LNCAP (cell line): ENCODE measurements around the gene ANKMY2.

Source experiments
- TF ChIP-seq, protein P1 (sequence below): fragments of 450-650 bp; IDR thresholded peaks from 2 replicates; pipeline ENCODE4 v1.5.1; 2017; ENCODE audit warnings: mild to moderate bottlenecking

ANKMY2 gene

DNA sequence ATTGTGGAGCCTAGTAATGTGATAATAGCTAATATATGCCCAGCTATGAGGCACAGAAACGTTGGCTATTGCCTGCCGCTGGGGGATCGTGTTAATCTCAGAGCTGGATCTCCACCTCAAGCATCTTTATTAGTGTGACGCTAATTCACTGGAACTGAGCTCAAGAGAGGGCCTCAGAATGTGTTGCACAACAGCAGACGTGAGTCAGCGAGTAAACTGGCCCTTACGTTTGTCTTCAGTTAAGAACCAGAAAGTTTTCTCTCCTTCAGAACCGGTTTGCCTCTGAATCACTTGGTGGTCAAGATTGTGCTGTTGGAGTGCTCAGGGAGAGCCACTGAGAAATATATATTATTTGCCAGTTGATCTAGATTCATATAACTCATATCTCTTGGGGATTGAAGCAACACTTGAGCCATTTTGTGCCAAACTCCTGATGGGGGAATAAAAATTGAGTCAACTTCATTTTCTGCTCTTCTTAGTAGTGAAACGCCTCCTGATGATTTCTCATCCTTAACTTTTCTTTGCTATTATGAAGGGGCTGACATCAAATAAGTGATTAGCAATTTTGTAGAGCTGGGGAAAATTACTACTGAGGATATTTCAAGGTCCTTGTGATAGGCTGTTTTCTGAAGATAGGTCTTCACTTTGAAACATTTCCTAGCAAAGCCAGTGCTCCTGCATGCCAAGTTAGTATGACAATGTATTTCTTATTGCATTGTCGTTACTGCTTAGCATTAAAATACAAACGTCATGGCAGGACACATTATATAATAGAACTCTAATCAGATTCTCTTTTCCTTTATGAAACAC is 22.7 kb upstream of the ANKMY2 start:
- TF ChIP-seq, protein P1, sequence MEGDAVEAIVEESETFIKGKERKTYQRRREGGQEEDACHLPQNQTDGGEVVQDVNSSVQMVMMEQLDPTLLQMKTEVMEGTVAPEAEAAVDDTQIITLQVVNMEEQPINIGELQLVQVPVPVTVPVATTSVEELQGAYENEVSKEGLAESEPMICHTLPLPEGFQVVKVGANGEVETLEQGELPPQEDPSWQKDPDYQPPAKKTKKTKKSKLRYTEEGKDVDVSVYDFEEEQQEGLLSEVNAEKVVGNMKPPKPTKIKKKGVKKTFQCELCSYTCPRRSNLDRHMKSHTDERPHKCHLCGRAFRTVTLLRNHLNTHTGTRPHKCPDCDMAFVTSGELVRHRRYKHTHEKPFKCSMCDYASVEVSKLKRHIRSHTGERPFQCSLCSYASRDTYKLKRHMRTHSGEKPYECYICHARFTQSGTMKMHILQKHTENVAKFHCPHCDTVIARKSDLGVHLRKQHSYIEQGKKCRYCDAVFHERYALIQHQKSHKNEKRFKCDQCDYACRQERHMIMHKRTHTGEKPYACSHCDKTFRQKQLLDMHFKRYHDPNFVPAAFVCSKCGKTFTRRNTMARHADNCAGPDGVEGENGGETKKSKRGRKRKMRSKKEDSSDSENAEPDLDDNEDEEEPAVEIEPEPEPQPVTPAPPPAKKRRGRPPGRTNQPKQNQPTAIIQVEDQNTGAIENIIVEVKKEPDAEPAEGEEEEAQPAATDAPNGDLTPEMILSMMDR: no peak

DNA sequence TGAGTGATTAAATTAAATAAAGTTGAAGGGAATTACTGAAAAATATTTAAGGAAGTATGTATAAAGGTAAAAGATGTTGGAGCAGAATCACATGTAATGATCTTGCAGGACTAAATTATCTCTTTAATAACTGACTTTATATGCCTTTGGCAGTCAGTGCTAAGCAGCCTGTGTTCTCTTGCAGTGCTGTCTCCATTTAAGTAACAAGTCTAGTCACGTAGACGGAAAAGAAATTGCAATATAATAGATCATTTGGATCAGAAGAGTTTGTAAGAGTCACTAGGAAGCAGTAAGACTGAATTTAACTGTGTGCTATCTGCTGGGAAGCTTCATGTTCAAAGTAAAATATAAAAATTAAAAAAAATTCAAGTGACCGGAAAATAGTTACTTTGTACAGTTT is 21.8 kb upstream of the ANKMY2 start:
- TF ChIP-seq, protein P1: no peak

DNA sequence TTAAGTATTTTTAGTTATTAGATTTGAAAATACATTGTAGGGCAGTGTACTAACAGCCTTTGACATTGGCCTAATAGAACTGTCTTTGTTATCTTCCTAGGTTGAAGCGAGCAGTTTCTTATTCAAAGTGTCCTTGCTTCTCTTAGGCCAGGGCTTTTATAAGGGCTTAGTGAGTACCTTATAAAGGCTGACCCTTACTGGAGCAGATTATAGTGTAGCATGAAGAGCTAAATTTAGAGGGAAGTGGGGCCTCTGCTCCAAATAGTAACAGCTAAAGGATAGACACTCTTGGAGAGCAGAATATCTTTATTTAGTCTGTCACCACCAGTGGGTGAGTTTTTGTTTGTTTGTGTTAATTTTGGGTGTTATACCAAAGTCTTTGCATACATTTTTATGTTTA is 16.4 kb upstream of the ANKMY2 start:
- TF ChIP-seq, protein P1: no peak

DNA sequence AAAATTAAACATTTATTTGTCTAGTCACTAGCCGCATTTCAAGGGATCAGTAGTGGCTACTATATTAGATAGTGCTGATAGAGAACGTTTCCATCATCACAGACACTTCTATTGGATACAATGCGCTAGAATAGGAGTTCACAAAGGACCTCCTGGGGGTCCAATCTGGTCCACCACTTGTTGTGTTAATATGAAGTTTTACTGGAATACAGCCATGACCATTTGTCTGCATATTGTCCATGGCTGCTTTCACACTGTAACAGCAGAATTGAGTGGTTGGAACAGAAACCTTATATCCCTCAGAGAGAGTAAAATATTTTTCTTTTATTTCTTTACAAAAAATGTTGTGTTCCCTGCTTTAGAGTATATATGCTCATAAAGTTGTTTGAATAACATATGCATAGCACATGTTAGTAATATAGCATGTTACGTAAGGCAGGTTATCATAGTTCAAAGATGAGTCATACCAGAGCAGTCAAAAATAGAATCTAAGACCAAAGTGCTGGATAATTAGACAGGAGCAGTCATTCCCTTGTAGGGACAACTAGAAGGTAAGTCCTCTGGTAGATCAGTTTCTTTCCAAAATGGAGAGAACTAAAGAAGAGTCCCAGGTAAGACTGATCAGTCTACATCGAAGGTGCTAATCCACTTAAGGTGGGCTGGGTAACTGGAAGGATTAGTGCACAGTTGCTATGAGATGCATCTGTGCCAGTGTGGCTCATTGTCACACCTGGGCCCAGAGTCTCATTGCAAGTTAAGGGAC is 15.3 kb upstream of the ANKMY2 start:
- TF ChIP-seq, protein P1: no peak

DNA sequence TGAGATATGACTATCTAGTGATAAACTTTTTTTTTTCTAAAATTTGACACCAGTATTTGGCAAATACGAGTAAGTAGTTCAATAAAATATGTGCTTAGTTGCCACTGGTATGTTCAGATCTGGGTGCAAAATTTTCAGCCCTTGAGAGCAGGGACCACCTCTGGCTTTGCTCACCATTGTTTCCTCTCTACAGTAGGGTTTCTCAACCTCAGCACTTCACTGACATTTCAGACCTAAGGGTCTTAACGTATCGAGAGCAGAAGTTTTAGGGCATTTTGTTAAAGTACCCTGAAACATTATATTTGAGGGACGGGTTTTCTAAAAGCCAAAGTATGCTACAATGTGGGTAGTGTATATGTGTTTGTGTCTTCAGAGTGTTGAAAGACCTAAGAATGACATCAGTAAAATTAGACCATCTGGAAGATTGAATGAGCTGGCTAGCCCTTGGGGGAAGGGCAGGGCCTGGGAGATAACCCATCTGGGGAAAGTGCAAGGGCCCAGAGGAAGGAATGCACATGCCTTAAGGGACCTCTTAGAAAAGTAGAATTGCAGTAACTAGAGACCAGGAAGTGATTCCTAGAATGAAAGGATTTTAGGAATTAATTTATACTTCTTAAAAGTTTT is 12.2 kb upstream of the ANKMY2 start:
- TF ChIP-seq, protein P1: no peak

DNA sequence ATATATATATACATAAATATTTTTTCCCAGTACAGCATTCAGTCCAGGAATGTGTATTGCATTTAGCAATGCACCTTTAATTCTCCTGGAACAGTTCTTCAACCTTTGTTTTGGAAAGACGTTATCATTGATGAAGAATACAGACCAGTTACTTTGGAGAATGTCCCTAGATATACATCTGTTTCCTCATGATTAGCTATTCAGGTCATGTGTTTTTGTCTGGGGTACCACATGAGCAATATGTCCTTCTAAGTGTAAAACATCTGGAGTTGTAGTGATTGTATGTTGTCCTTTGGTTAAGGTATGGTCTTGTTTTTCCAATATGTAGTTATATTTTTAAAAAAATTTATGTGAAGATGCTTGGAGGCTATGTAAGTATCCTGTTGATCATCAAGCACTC is 10.6 kb upstream of the ANKMY2 start:
- TF ChIP-seq, protein P1: no peak

DNA sequence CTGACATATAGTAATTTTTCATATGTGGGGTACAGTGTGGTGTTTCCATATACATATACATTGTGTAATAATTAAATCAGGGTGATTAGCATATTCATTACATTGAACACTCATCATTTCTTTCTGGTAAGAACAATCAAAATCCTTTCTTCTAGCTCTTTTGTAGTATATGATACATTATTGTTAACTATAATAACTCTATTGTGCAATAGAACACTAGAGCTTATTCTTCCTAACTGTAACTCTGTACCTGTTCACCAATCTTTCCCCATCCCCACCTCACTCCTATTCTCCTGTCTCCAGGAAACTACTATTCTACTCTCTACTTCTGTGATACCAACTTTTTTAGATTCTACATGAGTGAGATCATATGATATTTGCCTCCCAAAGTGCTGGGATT is 9.8 kb upstream of the ANKMY2 start:
- TF ChIP-seq, protein P1: no peak
